Astrocyte (in vitro differentiated cells and primary cell): Measurements from ENCODE around the gene ZNF624.
"Not testable (repeated sequence)": the region's sequence is repeated elsewhere in the genome, so short reads cannot be mapped to it uniquely, and the experiment has no call there.

Experiments
- CTCF ChIP-seq: IDR thresholded peaks from 2 replicates; pipeline ENCODE4 v1.5.1; 2011; ENCODE audit warnings: low read depth, mild to moderate bottlenecking, inconsistent platforms, low read length, moderate library complexity; ENCODE audit not compliant: insufficient read depth
- EZH2 ChIP-seq: IDR thresholded peaks from 2 replicates; pipeline ENCODE4 v1.6.1; 2012; ENCODE audit warnings: mild to moderate bottlenecking, low read length, inconsistent platforms; ENCODE audit not compliant: insufficient read depth

- not testable (repeated sequence) for TF ChIP-seq CTCF, EZH2
These were observed 32.4 kb upstream of the ZNF624 start for GRCh38 chr17:16686019-16686418.
